GM20000 (cell line): Measurements from ENCODE around the gene C2CD4D.

Source experiments
- DNase-seq: peaks from one replicate; pipeline ENCODE4 v3.0.0; 2012; ENCODE audit warnings: low spot score
- CTCF ChIP-seq: IDR thresholded peaks from 2 replicates; pipeline ENCODE4 v1.5.1; 2012; ENCODE audit warnings: mild to moderate bottlenecking, control low read depth; ENCODE audit errors: extremely low read depth, missing control alignments

The C2CD4D gene

GRCh38 chr1:151823175-151823574 is 16.4 kb downstream of the C2CD4D start:
- no peak for DNase-seq
- TF ChIP-seq CTCF = no peak

GRCh38 chr1:151822404-151822803 is 17.2 kb downstream of the C2CD4D start:
- no peak for DNase-seq
- TF ChIP-seq CTCF = no peak

- no peak for TF ChIP-seq CTCF
- no peak for DNase-seq
Observed at GRCh38 chr1:151820940-151821339, 18.7 kb downstream of the C2CD4D start.

GRCh38 chr1:151819976-151820623 is 19.5 kb downstream of the C2CD4D start:
- no peak for DNase-seq

GRCh38 chr1:151819227-151819835 is 20.3 kb downstream of the C2CD4D start:
- no peak for DNase-seq
- TF ChIP-seq CTCF = no peak

More at GRCh38 chr1:151819976-151820623, 19.5 kb downstream of the C2CD4D start:
- no peak for TF ChIP-seq CTCF

- no peak for TF ChIP-seq CTCF
- DNase-seq = no peak
Observed at GRCh38 chr1:151817353-151817730, 22.3 kb downstream of the C2CD4D start.

- TF ChIP-seq CTCF = no peak
- no peak for DNase-seq
Observed at GRCh38 chr1:151816548-151817352, 22.9 kb downstream of the C2CD4D start.
